Progenitor cell of endocrine pancreas (in vitro differentiated cells): ENCODE results near the gene SYCP2. TPM values are rescaled to one million over a fixed set of nuclear protein-coding genes. Genes with fewer than 3 reads are reported as not detected.

Experiments used
- DNase-seq: peaks from one replicate; pipeline ENCODE4 v3.0.0; 2021; ENCODE audit warnings: low spot score; ENCODE audit not compliant: unreplicated experiment
- H3K27ac Mint-ChIP-seq: 2 replicates; pipeline ENCODE4 v1.8.0; 2021; ENCODE audit warnings: mild to moderate bottlenecking, moderate library complexity, mixed read lengths
- H3K27me3 Mint-ChIP-seq: 2 replicates; pipeline ENCODE4 v1.8.0; 2021; ENCODE audit warnings: mixed read lengths
- H3K36me3 Mint-ChIP-seq: 2 replicates; pipeline ENCODE4 v1.8.0; 2022; ENCODE audit warnings: mixed read lengths; ENCODE audit not compliant: insufficient read depth
- H3K4me1 Mint-ChIP-seq: 2 replicates; pipeline ENCODE4 v1.8.0; 2021; ENCODE audit warnings: low read depth, mixed read lengths
- H3K4me3 Mint-ChIP-seq: 2 replicates; pipeline ENCODE4 v1.8.0; 2021; ENCODE audit warnings: low read depth, mild to moderate bottlenecking, moderate library complexity, mixed read lengths
- H3K9me3 Mint-ChIP-seq: 2 replicates; pipeline ENCODE4 v1.8.0; 2021; ENCODE audit warnings: low read depth, mixed read lengths
- CTCF ChIP-seq: fragments of 200-600 bp; sonication (generic); IDR thresholded peaks from one replicate; pipeline ENCODE4 v1.5.0; 2021; ENCODE audit warnings: antibody characterized with exemption, mild to moderate bottlenecking; ENCODE audit not compliant: unreplicated experiment
- total RNA-seq: library from RNA; stranded (reverse); gene quantifications from 2 replicates; pipeline ENCODE4 v1.2.1, GENCODE V29; 2021

SYCP2 gene
- total RNA-seq, 1 donor from 2014 or later = 2.2 TPM

GRCh38 chr20:59925359-59925758 lies 8.1 kb downstream of the SYCP2 start:
- Mint-ChIP-seq H3K9me3 (no peaks in the 10 kb centered on the region), H3K4me1 (peaks cover 29% of the 10 kb centered on the region), H3K27ac (no peak overlapping the region), H3K4me3 (no peak overlapping the region), H3K36me3 (no peaks in the 10 kb centered on the region), H3K27me3 (no peaks in the 10 kb centered on the region)
- no peak for TF ChIP-seq CTCF
- no peak for DNase-seq

GRCh38 chr20:59923514-59923913 lies 9.9 kb downstream of the SYCP2 start:
- Mint-ChIP-seq H3K27me3 (no peaks in the 10 kb centered on the region), H3K4me1 (peaks cover 21% of the 10 kb centered on the region), H3K36me3 (no peaks in the 10 kb centered on the region), H3K27ac (no peak overlapping the region), H3K4me3 (no peak overlapping the region), H3K9me3 (no peaks in the 10 kb centered on the region)
- TF ChIP-seq CTCF = no peak
- no peak for DNase-seq

- no peak overlapping the region for H3K27ac Mint-ChIP-seq
- peaks cover 17% of the 10 kb centered on the region for H3K4me1 Mint-ChIP-seq
- TF ChIP-seq CTCF = no peak
- H3K36me3 Mint-ChIP-seq = no peaks in the 10 kb centered on the region
- H3K9me3 Mint-ChIP-seq = no peaks in the 10 kb centered on the region
- no peak overlapping the region for H3K4me3 Mint-ChIP-seq
- no peak for DNase-seq
- H3K27me3 Mint-ChIP-seq = no peaks in the 10 kb centered on the region
Measured at GRCh38 chr20:59920944-59921343, 12.5 kb downstream of the SYCP2 start.

- Mint-ChIP-seq H3K27me3 (peaks cover 3% of the 10 kb centered on the region), H3K27ac (no peak overlapping the region), H3K4me1 (no peaks in the 10 kb centered on the region), H3K9me3 (no peaks in the 10 kb centered on the region), H3K36me3 (no peaks in the 10 kb centered on the region), H3K4me3 (no peak overlapping the region)
- no peak for TF ChIP-seq CTCF
- DNase-seq = no peak
Measured at GRCh38 chr20:59912609-59913008, 20.8 kb downstream of the SYCP2 start.

GRCh38 chr20:59911041-59911440 lies 22.4 kb downstream of the SYCP2 start:
- peaks cover 6% of the 10 kb centered on the region for H3K27me3 Mint-ChIP-seq
- H3K4me1 Mint-ChIP-seq = no peaks in the 10 kb centered on the region
- no peak overlapping the region for H3K4me3 Mint-ChIP-seq
- no peak for TF ChIP-seq CTCF
- no peaks in the 10 kb centered on the region for H3K36me3 Mint-ChIP-seq
- no peak overlapping the region for H3K27ac Mint-ChIP-seq
- H3K9me3 Mint-ChIP-seq = no peaks in the 10 kb centered on the region
- no peak for DNase-seq
